ENCODE results near the gene ANKRD30B. TPM values are rescaled to one million over a fixed set of nuclear protein-coding genes. Genes with fewer than 3 reads are reported as not detected.
"Not testable (repeated sequence)": the region's sequence is repeated elsewhere in the genome, so short reads cannot be mapped to it uniquely, and the experiment has no call there.

The ANKRD30B gene, protein sequence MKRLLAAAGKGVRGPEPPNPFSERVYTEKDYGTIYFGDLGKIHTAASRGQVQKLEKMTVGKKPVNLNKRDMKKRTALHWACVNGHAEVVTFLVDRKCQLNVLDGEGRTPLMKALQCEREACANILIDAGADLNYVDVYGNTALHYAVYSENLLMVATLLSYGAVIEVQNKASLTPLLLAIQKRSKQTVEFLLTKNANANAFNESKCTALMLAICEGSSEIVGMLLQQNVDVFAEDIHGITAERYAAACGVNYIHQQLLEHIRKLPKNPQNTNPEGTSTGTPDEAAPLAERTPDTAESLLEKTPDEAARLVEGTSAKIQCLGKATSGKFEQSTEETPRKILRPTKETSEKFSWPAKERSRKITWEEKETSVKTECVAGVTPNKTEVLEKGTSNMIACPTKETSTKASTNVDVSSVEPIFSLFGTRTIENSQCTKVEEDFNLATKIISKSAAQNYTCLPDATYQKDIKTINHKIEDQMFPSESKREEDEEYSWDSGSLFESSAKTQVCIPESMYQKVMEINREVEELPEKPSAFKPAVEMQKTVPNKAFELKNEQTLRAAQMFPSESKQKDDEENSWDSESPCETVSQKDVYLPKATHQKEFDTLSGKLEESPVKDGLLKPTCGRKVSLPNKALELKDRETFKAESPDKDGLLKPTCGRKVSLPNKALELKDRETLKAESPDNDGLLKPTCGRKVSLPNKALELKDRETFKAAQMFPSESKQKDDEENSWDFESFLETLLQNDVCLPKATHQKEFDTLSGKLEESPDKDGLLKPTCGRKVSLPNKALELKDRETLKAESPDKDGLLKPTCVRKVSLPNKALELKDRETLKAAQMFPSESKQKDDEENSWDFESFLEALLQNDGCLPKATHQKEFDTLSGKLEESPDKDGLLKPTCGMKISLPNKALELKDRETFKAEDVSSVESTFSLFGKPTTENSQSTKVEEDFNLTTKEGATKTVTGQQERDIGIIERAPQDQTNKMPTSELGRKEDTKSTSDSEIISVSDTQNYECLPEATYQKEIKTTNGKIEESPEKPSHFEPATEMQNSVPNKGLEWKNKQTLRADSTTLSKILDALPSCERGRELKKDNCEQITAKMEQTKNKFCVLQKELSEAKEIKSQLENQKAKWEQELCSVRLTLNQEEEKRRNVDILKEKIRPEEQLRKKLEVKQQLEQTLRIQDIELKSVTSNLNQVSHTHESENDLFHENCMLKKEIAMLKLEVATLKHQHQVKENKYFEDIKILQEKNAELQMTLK (N-terminal part only)
- total RNA-seq: under 1 TPM; 0.06 to 0.34 (median 0.09) TPM
- long read RNA-seq, donor 1, partial matches to known transcripts: 0 of 1 reads
- long read RNA-seq, donor 1, other reads (novel, unspliced or antisense): 1 of 1 reads
- long read RNA-seq, donor 2: 0 reads

DNA sequence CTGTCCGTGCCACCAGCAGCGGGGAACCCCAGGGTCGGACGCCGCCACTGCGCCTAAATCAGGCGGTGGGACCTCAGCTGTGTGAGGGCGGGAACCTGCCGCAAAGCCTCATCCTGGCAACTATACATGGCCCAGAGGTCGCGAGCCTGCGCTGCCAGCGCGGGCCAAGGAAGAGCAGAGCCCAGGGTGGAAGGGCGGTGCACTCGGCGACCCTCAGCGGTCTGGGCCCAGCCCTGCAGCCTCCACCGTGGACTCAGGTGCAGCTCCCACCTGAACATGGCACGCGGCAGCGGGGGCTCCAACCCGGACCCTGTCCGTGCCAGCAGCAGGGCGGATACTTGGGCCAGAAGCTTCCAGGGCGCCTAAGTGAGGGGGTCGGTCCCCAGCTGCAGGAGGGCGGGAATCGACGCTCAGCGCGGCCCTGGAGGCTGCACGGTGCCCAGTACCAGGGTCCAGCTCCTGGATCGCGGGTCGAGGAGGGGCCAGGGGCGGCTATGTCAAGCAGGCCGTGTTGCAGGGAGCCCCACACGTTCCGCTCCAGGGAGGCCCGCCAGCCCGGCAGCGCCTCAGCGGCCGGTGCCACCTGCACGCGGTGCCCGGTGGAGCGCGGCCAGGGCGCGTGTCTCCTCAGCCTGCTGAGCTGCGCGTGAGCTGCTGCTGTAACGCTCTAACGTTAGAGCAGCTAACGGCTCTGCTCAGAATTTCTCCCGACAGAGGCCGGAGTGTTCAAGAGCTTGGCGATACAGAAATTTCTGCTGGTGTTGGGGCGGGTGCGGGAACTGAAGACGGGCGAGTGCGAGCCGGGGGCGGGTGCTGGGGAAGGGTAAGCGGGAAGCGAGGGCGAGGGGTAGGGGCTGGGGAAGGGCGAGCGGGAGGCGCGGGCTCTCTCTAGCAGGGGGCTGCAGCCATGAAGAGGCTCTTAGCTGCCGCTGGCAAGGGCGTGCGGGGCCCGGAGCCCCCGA, at the start of gene ANKRD30B:
Gene ANKRD30B, plus strand, starts transcription at position 660 of the 962 bp plus-strand sequence. Its CDS starts 248 bp downstream, at position 908.
- H3K4me1 ChIP-seq (ENCODE audit: low read depth): no peaks in the 10 kb centered on the region
- DNase-seq: peak in 2 of 3 donors; percentile 27 to 40
- H3K36me3 ChIP-seq (ENCODE audit: low read depth): no peaks in the 10 kb centered on the region
- H3K9me3 ChIP-seq: no peaks in the 10 kb centered on the region
- no peak for ATAC-seq
- intact Hi-C loops (cut with DNase I, micrococcal nuclease): no loop called here
- no peak within 1 kb of the TSS for H3K4me3 ChIP-seq
- TF ChIP-seq, protein P1, sequence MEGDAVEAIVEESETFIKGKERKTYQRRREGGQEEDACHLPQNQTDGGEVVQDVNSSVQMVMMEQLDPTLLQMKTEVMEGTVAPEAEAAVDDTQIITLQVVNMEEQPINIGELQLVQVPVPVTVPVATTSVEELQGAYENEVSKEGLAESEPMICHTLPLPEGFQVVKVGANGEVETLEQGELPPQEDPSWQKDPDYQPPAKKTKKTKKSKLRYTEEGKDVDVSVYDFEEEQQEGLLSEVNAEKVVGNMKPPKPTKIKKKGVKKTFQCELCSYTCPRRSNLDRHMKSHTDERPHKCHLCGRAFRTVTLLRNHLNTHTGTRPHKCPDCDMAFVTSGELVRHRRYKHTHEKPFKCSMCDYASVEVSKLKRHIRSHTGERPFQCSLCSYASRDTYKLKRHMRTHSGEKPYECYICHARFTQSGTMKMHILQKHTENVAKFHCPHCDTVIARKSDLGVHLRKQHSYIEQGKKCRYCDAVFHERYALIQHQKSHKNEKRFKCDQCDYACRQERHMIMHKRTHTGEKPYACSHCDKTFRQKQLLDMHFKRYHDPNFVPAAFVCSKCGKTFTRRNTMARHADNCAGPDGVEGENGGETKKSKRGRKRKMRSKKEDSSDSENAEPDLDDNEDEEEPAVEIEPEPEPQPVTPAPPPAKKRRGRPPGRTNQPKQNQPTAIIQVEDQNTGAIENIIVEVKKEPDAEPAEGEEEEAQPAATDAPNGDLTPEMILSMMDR (IDR thresholded peaks at IDR 0.05): no peak

DNA sequence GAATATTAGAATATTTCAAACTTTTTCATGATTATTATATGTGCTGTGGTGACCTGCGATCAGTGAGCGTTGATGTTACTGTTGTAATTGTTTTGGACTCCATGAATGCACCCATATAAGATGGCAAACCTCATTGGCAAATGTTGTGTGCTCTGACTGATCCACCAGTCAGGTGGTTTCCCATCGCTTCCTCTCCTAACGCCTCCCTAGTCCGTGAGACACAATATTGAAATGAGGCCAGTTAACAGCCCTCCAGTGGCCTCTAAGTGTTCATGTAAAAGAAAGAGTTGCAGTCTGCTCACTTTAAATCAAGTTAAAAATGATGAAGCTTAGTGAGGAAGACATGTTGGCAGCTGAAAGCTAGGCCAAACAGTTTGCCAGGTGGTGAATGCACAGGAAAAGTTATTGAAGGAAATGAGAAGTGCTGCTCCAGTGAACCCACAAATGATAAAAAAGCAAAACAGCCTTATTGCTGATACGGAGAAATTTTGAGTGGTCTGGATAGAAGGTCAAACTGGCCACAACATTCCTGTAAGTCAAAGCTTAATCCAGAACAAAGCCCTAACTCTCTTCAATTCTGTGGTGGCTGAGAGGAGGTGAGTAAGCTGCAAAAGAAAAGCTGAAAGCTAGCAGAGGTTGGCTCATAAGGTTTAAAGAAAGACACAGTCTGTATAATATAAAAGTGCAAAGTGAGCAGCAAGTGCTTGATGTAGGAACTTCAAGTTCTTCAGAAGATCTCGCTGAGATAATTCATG, 46.5 kb upstream of the ANKRD30B start:
- DNase-seq; H3K36me3 ChIP-seq (ENCODE audit: low read depth); H3K4me1 ChIP-seq (ENCODE audit: low read depth); H3K4me3 ChIP-seq; intact Hi-C loops (cut with DNase I, micrococcal nuclease); ATAC-seq; H3K9me3 ChIP-seq: not testable (repeated sequence)

DNA sequence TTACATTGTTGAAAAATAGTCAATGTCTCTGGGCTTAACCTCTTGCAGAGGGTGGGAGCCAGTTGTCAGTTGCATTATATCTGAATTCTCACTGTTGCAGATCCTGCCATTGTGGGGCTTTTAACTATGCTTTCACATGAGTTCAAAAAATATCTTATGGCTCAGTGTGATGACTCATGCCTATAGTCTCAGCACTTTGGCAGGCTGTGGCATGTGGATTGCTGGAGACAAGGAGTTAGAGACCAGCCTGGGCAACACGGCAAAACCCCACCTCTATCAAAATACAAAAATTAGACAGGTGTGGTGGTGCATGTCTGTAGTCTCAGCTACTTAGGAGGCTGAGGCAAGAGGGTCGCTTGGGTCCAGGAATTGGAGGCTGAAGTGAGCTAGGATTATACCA, 38.2 kb upstream of the ANKRD30B start:
- H3K9me3 ChIP-seq; H3K36me3 ChIP-seq (ENCODE audit: low read depth); H3K4me1 ChIP-seq (ENCODE audit: low read depth); ATAC-seq; H3K4me3 ChIP-seq; intact Hi-C loops (cut with DNase I, micrococcal nuclease); DNase-seq: not testable (repeated sequence)

DNA sequence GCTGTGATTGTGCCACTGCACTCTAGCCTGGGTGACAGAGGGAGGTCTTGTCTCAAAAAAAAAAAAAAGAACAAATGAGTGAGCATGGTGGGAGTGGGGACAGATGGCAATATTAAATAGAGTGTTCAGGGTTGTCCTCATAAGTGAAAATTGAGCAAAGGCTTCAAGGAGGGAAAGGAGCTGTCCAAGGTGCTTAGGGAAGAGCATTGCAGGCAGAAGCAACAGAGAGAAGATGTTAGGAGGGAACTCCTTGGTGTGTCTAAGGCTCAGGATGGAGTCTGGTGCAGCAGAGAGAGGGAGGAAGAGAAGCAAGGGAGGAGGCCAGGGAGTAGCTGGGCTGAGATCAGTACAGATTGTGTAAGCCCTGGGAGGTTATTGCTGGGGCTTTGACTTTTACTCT, 26.4 kb upstream of the ANKRD30B start:
- intact Hi-C loops (cut with DNase I, micrococcal nuclease); H3K4me1 ChIP-seq (ENCODE audit: low read depth); ATAC-seq; H3K9me3 ChIP-seq; H3K4me3 ChIP-seq; H3K36me3 ChIP-seq (ENCODE audit: low read depth); DNase-seq: not testable (repeated sequence)

DNA sequence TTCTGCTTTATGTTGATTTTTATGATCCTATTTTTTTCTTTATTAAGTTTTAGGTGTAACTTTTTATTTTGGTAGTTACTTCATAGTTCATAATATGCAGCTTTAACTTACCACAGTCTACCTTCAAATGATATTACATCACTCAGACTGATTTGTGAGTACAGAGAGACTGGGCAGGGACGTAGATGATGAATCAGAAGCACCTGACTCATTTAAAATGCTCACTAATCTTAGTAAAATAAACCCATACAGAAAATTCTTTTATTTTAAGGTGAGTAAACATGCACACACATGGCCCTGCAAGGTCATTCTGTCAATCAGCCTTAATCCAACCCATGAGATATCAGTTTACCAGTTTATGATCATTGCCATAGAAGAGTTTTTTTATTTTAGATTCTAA, 8.9 kb upstream of the ANKRD30B start:
- H3K4me1 ChIP-seq (ENCODE audit: low read depth); intact Hi-C loops (cut with DNase I, micrococcal nuclease); DNase-seq: not testable (repeated sequence)

DNA sequence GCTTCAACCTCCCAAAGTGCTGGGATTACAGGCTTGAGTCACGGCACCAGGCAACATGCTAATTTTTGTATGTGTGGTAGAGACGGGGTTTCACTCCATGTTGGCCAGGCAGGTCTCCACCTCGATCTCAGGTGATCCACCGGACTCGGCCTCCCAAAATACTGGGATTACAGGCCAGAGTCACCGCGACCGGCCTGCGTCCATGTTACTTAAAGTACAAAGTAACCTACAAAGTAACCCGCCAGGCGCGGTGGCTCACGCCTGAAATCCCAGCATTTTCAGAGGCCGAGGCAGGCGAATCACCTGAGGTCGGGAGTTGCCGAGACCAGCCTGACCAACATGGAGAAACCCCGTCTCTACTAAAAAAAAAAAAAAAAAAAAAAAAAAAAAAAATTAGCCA, 1.1 kb upstream of the ANKRD30B start:
- intact Hi-C loops (cut with DNase I, micrococcal nuclease): no loop called here
- no peak for DNase-seq
- H3K36me3 ChIP-seq (ENCODE audit: low read depth): no peaks in the 10 kb centered on the region
- no peaks in the 10 kb centered on the region for H3K9me3 ChIP-seq
- H3K4me1 ChIP-seq (ENCODE audit: low read depth): no peaks in the 10 kb centered on the region
- H3K4me3 ChIP-seq: no peak overlapping the region
- ATAC-seq: no peak
- TF ChIP-seq, protein P1 (IDR thresholded peaks at IDR 0.05): no peak

More for the DNA sequence above, 8.9 kb upstream of the ANKRD30B start:
- not testable (repeated sequence) for H3K9me3 ChIP-seq; ATAC-seq; H3K4me3 ChIP-seq; H3K36me3 ChIP-seq (ENCODE audit: low read depth)

All from mucosa of descending colon (tissue), 3 donors.